HepG2 (cell line): ENCODE measurements around the gene COQ8A. TPM values are rescaled to one million over a fixed set of nuclear protein-coding genes. Genes with fewer than 3 reads are reported as not detected.

ENCODE experiments used
- CEBPB ChIP-seq: IDR thresholded peaks from 2 replicates; pipeline ENCODE4 v1.6.1; 2011; ENCODE audit warnings: low read depth, low read length, improper control_type of control experiment, borderline replicate concordance
- HNF4G ChIP-seq, 2 experiments: sonication (generic) in 1 of 2; formaldehyde crosslinking in 1 of 2; IDR thresholded peaks; 2 replicates each; pipeline versions ENCODE4 v1.4.0 to v1.6.1; 2011 to 2020; ENCODE audit warnings: borderline replicate concordance in 2 of 2, low read depth in 2 of 2, mild to moderate bottlenecking in 2 of 2, low read length in 1 of 2, missing genetic modification reagents in 1 of 2, moderate library complexity in 1 of 2
- HNRNPUL1 ChIP-seq: fragments of 200-400 bp; formaldehyde crosslinking; IDR thresholded peaks from 2 replicates; pipeline ENCODE4 v1.6.1; 2017; ENCODE audit warnings: low read depth, mild to moderate bottlenecking, low read length, moderate library complexity
- HOXA7 ChIP-seq: sonication (generic); formaldehyde crosslinking; IDR thresholded peaks from 2 replicates; pipeline ENCODE4 v1.8.1; 2022; ENCODE audit warnings: mild to moderate bottlenecking, missing genetic modification reagents, moderate library complexity
- MED1 ChIP-seq: sonication (generic); formaldehyde crosslinking; IDR thresholded peaks from 2 replicates; pipeline ENCODE4 v1.4.0; 2020; ENCODE audit warnings: missing genetic modification reagents
- MED13 ChIP-seq: sonication (generic); formaldehyde crosslinking; IDR thresholded peaks from 2 replicates; pipeline ENCODE4 v1.5.0; 2020; ENCODE audit warnings: missing genetic modification reagents
- MEIS2 ChIP-seq: sonication (generic); formaldehyde crosslinking; IDR thresholded peaks from 2 replicates; pipeline ENCODE4 v1.9.0; 2021; ENCODE audit warnings: mild to moderate bottlenecking, missing genetic modification reagents
- RFXANK ChIP-seq: IDR thresholded peaks from 2 replicates; pipeline ENCODE4 v1.6.1; 2016
- SAP130 ChIP-seq: IDR thresholded peaks from 2 replicates; pipeline ENCODE4 v1.6.1; 2016; ENCODE audit warnings: low read depth
- SOX6 ChIP-seq, 2 experiments: fragments of 450-650 bp in 1 of 2; sonication (generic) in 1 of 2; formaldehyde crosslinking in 1 of 2; IDR thresholded peaks; 2 replicates each; pipeline versions ENCODE4 v1.4.0 to v1.6.1; 2017 to 2020; ENCODE audit warnings: antibody characterized with exemption in 1 of 2, mild to moderate bottlenecking in 1 of 2, missing genetic modification reagents in 1 of 2
- TAF15 ChIP-seq: fragments of 200-400 bp; formaldehyde crosslinking; IDR thresholded peaks from one replicate; pipeline ENCODE4 v1.6.1; 2018; ENCODE audit warnings: mild to moderate bottlenecking, low read depth, low read length; ENCODE audit not compliant: poor library complexity, severe bottlenecking
- XRCC5 ChIP-seq: fragments of 200-400 bp; formaldehyde crosslinking; optimal IDR thresholded peaks from 2 replicates; pipeline ENCODE3; 2017; ENCODE audit warnings: mild to moderate bottlenecking, low read length
- ZBTB7B ChIP-seq: sonication (generic); formaldehyde crosslinking; IDR thresholded peaks from 2 replicates; pipeline ENCODE4 v1.4.0; 2020; ENCODE audit warnings: missing genetic modification reagents
- ZNF235 ChIP-seq: sonication (generic); formaldehyde crosslinking; IDR thresholded peaks from 2 replicates; pipeline ENCODE4 v1.8.1; 2023; ENCODE audit warnings: mild to moderate bottlenecking, missing genetic modification reagents, borderline replicate concordance
- ZNF251 ChIP-seq: sonication (generic); formaldehyde crosslinking; IDR thresholded peaks from 2 replicates; pipeline ENCODE4 v1.9.0; 2021; ENCODE audit warnings: mild to moderate bottlenecking, missing genetic modification reagents
- ZNF350 ChIP-seq: sonication (generic); formaldehyde crosslinking; IDR thresholded peaks from 2 replicates; pipeline ENCODE4 v1.4.0; 2020; ENCODE audit warnings: mild to moderate bottlenecking, low read depth, missing genetic modification reagents, borderline replicate concordance
- ZNF558 ChIP-seq: sonication (generic); formaldehyde crosslinking; IDR thresholded peaks from 2 replicates; pipeline ENCODE4 v1.9.0; 2022; ENCODE audit warnings: mild to moderate bottlenecking, missing genetic modification reagents, borderline replicate concordance
- ZNF776 ChIP-seq: sonication (generic); formaldehyde crosslinking; IDR thresholded peaks from 2 replicates; pipeline ENCODE4 v1.4.0; 2020; ENCODE audit warnings: mild to moderate bottlenecking, missing genetic modification reagents
- ZNF782 ChIP-seq: sonication (generic); formaldehyde crosslinking; IDR thresholded peaks from 2 replicates; pipeline ENCODE4 v1.4.0; 2020; ENCODE audit warnings: missing genetic modification reagents, mild to moderate bottlenecking, borderline replicate concordance
- ZNF83 ChIP-seq: sonication (generic); formaldehyde crosslinking; IDR thresholded peaks from 2 replicates; pipeline ENCODE4 v1.4.0; 2020; ENCODE audit warnings: missing genetic modification reagents, mild to moderate bottlenecking, borderline replicate concordance
- ZNF839 ChIP-seq: sonication (generic); formaldehyde crosslinking; IDR thresholded peaks from 2 replicates; pipeline ENCODE4 v1.4.0; 2020; ENCODE audit warnings: missing genetic modification reagents, mild to moderate bottlenecking, borderline replicate concordance
- polyA plus RNA-seq, 8 experiments: library from polyadenylated mRNA; depleted of rRNA in 3 of 8; stranded (reverse) in 7 of 8; unstranded in 1 of 8; fragments of >200 nt; fragmentation: Illumina TruSeq in 4 of 8; extraction: Trizol in 4 of 8; gene quantifications; 2 replicates each; pipeline versions ENCODE4 v1.2.1 to v1.2.3, GENCODE V29; 2011 to 2016; ENCODE audit warnings: low read depth in 4 of 8, missing spikeins in 1 of 8, mixed read lengths in 1 of 8; ENCODE audit not compliant: insufficient read depth in 1 of 8
- total RNA-seq, 5 experiments: library from RNA; depleted of rRNA; stranded (reverse); fragments of >200 nt; fragmentation: Illumina TruSeq; extraction: Trizol; gene quantifications; 2 replicates each; pipeline ENCODE4 v1.2.3, GENCODE V29; 2016; ENCODE audit warnings: low read depth in 1 of 5
- TF ChIP-seq, protein P1 (sequence below): sonication (generic); formaldehyde crosslinking; IDR thresholded peaks from 2 replicates; pipeline ENCODE4 v1.4.0; 2020; ENCODE audit warnings: missing genetic modification reagents, borderline replicate concordance
- TF ChIP-seq, protein P2 (sequence below): IDR thresholded peaks from 2 replicates; pipeline ENCODE4 v1.6.1; 2012; ENCODE audit warnings: inconsistent platforms
- TF ChIP-seq, protein P3 (sequence below): sonication (generic); formaldehyde crosslinking; IDR thresholded peaks from 2 replicates; pipeline ENCODE4 v1.5.0; 2020; ENCODE audit warnings: missing genetic modification reagents, mild to moderate bottlenecking, borderline replicate concordance

Gene COQ8A
- total and polyA plus RNA-seq, 2 of the 13 experiments (the other 11 are each of a cell fraction or from before 2014, with no cell fraction given), result 60.4 to 88.7 TPM

DNA sequence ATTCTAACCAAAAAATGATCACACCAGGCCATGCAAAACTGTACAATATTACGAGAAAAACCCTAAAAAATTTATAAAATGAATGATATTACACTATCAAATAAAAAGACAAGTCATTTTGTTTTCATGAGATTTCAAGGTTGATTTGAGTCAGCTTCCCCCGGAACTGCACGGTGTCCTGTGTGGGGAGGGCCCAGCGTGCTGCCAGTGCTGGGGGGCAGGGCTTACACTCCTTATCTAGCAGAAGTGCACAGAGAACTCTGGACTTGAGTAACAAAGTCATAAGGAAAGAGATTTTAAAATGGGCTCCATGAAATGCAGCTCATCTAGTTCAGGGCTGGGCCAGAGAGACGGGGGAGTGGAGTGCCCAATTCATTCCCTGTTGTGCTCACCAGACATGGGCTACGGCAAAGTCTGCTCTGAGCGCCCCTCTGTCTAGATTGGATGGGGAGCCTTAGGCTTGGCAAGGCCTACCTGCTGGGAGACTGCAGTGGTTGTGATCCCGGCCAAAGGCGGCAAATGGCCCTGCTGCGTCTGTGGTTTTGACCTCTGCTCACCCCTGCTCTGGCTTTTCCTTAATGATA is 50.1 kb downstream of the COQ8A start (continued):
- TF ChIP-seq, protein P1, sequence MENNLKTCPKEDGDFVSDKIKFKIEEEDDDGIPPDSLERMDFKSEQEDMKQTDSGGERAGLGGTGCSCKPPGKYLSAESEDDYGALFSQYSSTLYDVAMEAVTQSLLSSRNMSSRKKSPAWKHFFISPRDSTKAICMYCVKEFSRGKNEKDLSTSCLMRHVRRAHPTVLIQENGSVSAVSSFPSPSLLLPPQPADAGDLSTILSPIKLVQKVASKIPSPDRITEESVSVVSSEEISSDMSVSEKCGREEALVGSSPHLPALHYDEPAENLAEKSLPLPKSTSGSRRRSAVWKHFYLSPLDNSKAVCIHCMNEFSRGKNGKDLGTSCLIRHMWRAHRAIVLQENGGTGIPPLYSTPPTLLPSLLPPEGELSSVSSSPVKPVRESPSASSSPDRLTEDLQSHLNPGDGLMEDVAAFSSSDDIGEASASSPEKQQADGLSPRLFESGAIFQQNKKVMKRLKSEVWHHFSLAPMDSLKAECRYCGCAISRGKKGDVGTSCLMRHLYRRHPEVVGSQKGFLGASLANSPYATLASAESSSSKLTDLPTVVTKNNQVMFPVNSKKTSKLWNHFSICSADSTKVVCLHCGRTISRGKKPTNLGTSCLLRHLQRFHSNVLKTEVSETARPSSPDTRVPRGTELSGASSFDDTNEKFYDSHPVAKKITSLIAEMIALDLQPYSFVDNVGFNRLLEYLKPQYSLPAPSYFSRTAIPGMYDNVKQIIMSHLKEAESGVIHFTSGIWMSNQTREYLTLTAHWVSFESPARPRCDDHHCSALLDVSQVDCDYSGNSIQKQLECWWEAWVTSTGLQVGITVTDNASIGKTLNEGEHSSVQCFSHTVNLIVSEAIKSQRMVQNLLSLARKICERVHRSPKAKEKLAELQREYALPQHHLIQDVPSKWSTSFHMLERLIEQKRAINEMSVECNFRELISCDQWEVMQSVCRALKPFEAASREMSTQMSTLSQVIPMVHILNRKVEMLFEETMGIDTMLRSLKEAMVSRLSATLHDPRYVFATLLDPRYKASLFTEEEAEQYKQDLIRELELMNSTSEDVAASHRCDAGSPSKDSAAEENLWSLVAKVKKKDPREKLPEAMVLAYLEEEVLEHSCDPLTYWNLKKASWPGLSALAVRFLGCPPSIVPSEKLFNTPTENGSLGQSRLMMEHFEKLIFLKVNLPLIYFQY (CRISPR knock-in tag), result no peak
- TF ChIP-seq TAF15 (no peak), ZNF782 (CRISPR knock-in tag) (no peak), ZNF251 (no peak), ZNF350 (CRISPR knock-in tag) (no peak), HNF4G (IDR thresholded peaks at IDR 0.05; ENCODE audit: borderline replicate concordance, low read depth, low read length) (peak; percentile 60; the same call in 1 of the 2 replicates), HNF4G (CRISPR knock-in tag; IDR thresholded peaks at IDR 0.05; ENCODE audit: borderline replicate concordance, low read depth) (no peak), MEIS2 (CRISPR knock-in tag) (no peak), MED1 (CRISPR knock-in tag) (peak; percentile 48; the same call in 1 of the 2 replicates), ZNF235 (no peak), XRCC5 (peak; percentile 19), MED13 (no peak), ZBTB7B (CRISPR knock-in tag) (no peak), RFXANK (no peak), ZNF558 (CRISPR knock-in tag) (no peak), SOX6 (IDR thresholded peaks at IDR 0.05) (no peak), SOX6 (CRISPR knock-in tag; IDR thresholded peaks at IDR 0.05) (peak; percentile 26; the same call in 1 of the 2 replicates), CEBPB (no peak), HNRNPUL1 (no peak), ZNF839 (CRISPR knock-in tag) (no peak), ZNF83 (CRISPR knock-in tag) (no peak), SAP130 (peak; percentile 34), HOXA7 (no peak), ZNF776 (CRISPR knock-in tag) (no peak)
- TF ChIP-seq, protein P2, sequence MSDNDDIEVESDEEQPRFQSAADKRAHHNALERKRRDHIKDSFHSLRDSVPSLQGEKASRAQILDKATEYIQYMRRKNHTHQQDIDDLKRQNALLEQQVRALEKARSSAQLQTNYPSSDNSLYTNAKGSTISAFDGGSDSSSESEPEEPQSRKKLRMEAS, result 0 out of 2 replicates have a peak, but pooled peaks have one; percentile 36
- TF ChIP-seq, protein P3, sequence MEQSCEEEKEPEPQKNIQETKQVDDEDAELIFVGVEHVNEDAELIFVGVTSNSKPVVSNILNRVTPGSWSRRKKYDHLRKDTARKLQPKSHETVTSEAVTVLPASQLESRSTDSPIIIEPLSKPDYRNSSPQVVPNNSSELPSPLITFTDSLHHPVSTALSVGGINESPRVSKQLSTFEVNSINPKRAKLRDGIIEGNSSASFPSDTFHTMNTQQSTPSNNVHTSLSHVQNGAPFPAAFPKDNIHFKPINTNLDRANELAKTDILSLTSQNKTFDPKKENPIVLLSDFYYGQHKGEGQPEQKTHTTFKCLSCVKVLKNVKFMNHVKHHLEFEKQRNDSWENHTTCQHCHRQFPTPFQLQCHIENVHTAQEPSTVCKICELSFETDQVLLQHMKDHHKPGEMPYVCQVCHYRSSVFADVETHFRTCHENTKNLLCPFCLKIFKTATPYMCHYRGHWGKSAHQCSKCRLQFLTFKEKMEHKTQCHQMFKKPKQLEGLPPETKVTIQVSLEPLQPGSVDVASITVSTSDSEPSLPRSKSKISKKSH, result no peak
